Prostate gland (tissue), 2 donors: ENCODE results near the gene COL6A1.

Source experiments
- POLR2AphosphoS5 ChIP-seq: sonication (generic); formaldehyde crosslinking; IDR thresholded peaks from one replicate; pipeline ENCODE4 v1.6.1; 2017; ENCODE audit warnings: antibody characterized with exemption
- TF ChIP-seq, protein P1 (sequence below), 4 experiments: fragments of 200-600 bp in 2 of 4; fragments of 450-650 bp in 2 of 4; sonication (generic) in 2 of 4; IDR thresholded peaks; 1 replicate in 3 of 4; 2 replicates in 1 of 4; pipeline ENCODE4 v1.5.1; 2016 to 2019; ENCODE audit warnings: antibody characterized with exemption in 4 of 4, mild to moderate bottlenecking in 2 of 4, moderate library complexity in 2 of 4

DNA sequence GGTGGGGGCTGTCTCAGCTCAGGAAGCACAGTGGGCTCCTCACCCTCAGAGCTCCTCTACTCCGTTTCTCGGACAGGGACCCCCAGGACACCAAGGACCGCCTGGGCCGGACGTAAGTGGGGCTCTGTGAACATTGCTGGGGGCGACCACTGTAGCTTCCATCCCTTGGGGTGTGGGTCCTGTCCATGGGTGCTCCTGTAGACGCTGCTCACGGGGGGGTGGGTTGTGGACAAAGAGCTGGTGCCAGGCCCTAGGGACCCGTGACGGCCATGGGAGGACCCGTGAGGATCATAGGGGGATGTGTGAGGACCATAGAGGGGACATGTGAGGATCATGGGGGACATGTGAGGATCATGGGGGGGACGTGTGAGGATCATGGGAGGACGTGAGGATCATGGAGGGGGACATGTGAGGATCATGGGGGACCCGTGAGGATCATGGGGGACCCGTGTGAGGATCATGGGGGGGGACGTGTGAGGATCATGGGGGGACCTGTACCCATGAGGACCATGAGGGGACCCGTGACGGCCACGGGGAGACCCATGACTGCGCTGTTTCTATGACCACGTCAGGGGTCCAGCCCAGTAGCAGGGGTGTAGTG is 18.1 kb downstream of the COL6A1 start:
- TF ChIP-seq, protein P1, sequence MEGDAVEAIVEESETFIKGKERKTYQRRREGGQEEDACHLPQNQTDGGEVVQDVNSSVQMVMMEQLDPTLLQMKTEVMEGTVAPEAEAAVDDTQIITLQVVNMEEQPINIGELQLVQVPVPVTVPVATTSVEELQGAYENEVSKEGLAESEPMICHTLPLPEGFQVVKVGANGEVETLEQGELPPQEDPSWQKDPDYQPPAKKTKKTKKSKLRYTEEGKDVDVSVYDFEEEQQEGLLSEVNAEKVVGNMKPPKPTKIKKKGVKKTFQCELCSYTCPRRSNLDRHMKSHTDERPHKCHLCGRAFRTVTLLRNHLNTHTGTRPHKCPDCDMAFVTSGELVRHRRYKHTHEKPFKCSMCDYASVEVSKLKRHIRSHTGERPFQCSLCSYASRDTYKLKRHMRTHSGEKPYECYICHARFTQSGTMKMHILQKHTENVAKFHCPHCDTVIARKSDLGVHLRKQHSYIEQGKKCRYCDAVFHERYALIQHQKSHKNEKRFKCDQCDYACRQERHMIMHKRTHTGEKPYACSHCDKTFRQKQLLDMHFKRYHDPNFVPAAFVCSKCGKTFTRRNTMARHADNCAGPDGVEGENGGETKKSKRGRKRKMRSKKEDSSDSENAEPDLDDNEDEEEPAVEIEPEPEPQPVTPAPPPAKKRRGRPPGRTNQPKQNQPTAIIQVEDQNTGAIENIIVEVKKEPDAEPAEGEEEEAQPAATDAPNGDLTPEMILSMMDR (IDR thresholded peaks at IDR 0.05) = no peak
- TF ChIP-seq POLR2AphosphoS5 = no peak
